ENCODE data around the gene HARBI1. TPM values are rescaled to one million over a fixed set of nuclear protein-coding genes. Genes with fewer than 3 reads are reported as not detected.

Gene HARBI1
- total and polyA plus RNA-seq, 10 of the 15 experiments (the other 5 are each of a cell fraction or from before 2014, with no cell fraction given) = 3.6 to 8.4 (median 5.2) TPM

DNA sequence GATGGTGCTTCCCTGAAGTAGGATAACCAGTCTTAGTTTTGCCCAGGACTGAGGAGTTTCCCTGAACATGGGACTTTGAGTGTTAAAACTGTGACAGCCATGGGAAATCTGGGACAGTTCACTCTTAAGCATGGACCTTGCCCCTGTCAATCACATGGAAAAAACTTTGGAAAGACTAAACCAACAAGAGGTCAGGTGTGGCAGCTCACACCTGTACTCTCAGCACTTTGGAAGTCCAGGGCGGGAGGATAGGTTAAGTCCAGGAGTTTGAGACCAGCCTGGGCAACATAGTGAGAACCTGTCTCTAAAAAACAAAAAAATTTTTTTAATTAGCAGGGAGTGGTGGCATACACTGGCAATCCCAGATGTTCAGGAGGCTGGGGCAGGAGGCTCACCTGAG lies 19.9 kb downstream of the HARBI1 start (continued):
- TF ChIP-seq, protein P1, sequence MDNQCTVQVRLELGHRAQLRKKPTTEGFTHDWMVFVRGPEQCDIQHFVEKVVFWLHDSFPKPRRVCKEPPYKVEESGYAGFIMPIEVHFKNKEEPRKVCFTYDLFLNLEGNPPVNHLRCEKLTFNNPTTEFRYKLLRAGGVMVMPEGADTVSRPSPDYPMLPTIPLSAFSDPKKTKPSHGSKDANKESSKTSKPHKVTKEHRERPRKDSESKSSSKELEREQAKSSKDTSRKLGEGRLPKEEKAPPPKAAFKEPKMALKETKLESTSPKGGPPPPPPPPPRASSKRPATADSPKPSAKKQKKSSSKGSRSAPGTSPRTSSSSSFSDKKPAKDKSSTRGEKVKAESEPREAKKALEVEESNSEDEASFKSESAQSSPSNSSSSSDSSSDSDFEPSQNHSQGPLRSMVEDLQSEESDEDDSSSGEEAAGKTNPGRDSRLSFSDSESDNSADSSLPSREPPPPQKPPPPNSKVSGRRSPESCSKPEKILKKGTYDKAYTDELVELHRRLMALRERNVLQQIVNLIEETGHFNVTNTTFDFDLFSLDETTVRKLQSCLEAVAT (IDR thresholded peaks at IDR 0.05) = no peak
- TF ChIP-seq, protein P2, sequence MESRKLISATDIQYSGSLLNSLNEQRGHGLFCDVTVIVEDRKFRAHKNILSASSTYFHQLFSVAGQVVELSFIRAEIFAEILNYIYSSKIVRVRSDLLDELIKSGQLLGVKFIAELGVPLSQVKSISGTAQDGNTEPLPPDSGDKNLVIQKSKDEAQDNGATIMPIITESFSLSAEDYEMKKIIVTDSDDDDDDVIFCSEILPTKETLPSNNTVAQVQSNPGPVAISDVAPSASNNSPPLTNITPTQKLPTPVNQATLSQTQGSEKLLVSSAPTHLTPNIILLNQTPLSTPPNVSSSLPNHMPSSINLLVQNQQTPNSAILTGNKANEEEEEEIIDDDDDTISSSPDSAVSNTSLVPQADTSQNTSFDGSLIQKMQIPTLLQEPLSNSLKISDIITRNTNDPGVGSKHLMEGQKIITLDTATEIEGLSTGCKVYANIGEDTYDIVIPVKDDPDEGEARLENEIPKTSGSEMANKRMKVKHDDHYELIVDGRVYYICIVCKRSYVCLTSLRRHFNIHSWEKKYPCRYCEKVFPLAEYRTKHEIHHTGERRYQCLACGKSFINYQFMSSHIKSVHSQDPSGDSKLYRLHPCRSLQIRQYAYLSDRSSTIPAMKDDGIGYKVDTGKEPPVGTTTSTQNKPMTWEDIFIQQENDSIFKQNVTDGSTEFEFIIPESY (IDR thresholded peaks at IDR 0.05) = no peak
- TF ChIP-seq EZH2 (IDR thresholded peaks at IDR 0.05; ENCODE audit: borderline replicate concordance, control insufficient read depth, low read depth, low read length) (no peak), YBX1 (IDR thresholded peaks at IDR 0.05) (no peak), FOS (IDR thresholded peaks at IDR 0.05; ENCODE audit: borderline replicate concordance, extremely low read depth, insufficient read length) (no peak), NBN (IDR thresholded peaks at IDR 0.05) (no peak), EED (IDR thresholded peaks at IDR 0.05; ENCODE audit: low read depth) (no peak), IKZF2 (IDR thresholded peaks at IDR 0.05) (no peak)
- TF ChIP-seq, protein P3, sequence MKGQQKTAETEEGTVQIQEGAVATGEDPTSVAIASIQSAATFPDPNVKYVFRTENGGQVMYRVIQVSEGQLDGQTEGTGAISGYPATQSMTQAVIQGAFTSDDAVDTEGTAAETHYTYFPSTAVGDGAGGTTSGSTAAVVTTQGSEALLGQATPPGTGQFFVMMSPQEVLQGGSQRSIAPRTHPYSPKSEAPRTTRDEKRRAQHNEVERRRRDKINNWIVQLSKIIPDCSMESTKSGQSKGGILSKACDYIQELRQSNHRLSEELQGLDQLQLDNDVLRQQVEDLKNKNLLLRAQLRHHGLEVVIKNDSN (IDR thresholded peaks at IDR 0.05; ENCODE audit: borderline replicate concordance, extremely low read length, insufficient read depth, low read depth, low read length) = no peak
